ENCODE results near the gene MAP2K1.

DNA sequence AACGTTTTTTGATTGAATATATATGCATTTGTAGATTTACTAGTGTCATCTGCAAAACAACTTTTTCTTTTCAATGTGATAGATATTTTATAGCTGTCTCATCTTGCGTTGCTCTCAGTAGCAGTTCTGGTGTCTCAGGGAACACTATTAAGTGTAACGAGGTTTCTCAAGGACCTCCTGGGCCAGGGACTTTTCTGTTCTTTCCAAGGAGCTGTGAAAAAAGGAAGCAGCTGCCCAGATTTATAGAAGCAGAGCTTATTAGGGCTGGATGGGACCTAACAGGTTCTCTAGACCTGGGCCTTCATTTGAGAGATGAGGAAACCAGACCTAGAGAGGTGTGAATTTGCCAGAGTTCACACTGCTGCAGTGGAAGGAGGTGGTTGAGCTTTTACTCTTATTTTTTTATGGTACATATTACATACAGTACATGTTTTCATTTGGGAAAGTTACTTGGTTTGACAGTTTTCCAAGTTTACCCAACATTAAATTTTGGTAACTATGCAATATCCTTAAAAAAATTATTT, 16.1 kb downstream of the MAP2K1 start:
- TF ChIP-seq, protein P1, sequence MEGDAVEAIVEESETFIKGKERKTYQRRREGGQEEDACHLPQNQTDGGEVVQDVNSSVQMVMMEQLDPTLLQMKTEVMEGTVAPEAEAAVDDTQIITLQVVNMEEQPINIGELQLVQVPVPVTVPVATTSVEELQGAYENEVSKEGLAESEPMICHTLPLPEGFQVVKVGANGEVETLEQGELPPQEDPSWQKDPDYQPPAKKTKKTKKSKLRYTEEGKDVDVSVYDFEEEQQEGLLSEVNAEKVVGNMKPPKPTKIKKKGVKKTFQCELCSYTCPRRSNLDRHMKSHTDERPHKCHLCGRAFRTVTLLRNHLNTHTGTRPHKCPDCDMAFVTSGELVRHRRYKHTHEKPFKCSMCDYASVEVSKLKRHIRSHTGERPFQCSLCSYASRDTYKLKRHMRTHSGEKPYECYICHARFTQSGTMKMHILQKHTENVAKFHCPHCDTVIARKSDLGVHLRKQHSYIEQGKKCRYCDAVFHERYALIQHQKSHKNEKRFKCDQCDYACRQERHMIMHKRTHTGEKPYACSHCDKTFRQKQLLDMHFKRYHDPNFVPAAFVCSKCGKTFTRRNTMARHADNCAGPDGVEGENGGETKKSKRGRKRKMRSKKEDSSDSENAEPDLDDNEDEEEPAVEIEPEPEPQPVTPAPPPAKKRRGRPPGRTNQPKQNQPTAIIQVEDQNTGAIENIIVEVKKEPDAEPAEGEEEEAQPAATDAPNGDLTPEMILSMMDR (IDR thresholded peaks at IDR 0.05; ENCODE audit: poor library complexity) = no peak
- no peak for TF ChIP-seq EZH2 (IDR thresholded peaks at IDR 0.05; ENCODE audit: borderline replicate concordance)

Measured in hepatocyte (in vitro differentiated cells).